ENCODE data around the gene MDC1. TPM values are rescaled to one million over a fixed set of nuclear protein-coding genes. Genes with fewer than 3 reads are reported as not detected.
A peak's percentile ranks its signal among the peaks of the same experiment; 100 is the strongest.

Gene MDC1
- total and polyA plus RNA-seq, 2 of the 13 experiments (the other 11 are each of a cell fraction or from before 2014, with no cell fraction given) = 8.4 to 14.0 TPM

- TF ChIP-seq, protein P1, sequence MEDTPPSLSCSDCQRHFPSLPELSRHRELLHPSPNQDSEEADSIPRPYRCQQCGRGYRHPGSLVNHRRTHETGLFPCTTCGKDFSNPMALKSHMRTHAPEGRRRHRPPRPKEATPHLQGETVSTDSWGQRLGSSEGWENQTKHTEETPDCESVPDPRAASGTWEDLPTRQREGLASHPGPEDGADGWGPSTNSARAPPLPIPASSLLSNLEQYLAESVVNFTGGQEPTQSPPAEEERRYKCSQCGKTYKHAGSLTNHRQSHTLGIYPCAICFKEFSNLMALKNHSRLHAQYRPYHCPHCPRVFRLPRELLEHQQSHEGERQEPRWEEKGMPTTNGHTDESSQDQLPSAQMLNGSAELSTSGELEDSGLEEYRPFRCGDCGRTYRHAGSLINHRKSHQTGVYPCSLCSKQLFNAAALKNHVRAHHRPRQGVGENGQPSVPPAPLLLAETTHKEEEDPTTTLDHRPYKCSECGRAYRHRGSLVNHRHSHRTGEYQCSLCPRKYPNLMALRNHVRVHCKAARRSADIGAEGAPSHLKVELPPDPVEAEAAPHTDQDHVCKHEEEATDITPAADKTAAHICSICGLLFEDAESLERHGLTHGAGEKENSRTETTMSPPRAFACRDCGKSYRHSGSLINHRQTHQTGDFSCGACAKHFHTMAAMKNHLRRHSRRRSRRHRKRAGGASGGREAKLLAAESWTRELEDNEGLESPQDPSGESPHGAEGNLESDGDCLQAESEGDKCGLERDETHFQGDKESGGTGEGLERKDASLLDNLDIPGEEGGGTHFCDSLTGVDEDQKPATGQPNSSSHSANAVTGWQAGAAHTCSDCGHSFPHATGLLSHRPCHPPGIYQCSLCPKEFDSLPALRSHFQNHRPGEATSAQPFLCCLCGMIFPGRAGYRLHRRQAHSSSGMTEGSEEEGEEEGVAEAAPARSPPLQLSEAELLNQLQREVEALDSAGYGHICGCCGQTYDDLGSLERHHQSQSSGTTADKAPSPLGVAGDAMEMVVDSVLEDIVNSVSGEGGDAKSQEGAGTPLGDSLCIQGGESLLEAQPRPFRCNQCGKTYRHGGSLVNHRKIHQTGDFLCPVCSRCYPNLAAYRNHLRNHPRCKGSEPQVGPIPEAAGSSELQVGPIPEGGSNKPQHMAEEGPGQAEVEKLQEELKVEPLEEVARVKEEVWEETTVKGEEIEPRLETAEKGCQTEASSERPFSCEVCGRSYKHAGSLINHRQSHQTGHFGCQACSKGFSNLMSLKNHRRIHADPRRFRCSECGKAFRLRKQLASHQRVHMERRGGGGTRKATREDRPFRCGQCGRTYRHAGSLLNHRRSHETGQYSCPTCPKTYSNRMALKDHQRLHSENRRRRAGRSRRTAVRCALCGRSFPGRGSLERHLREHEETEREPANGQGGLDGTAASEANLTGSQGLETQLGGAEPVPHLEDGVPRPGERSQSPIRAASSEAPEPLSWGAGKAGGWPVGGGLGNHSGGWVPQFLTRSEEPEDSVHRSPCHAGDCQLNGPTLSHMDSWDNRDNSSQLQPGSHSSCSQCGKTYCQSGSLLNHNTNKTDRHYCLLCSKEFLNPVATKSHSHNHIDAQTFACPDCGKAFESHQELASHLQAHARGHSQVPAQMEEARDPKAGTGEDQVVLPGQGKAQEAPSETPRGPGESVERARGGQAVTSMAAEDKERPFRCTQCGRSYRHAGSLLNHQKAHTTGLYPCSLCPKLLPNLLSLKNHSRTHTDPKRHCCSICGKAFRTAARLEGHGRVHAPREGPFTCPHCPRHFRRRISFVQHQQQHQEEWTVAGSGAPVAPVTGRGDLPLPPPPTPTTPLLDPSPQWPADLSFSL (CRISPR knock-in tag; IDR thresholded peaks at IDR 0.05) = no peak
- TF ChIP-seq ZNF598 (CRISPR knock-in tag; IDR thresholded peaks at IDR 0.05; ENCODE audit: borderline replicate concordance) (peak; percentile 71; the same call in 1 of the 2 replicates), YY1 (IDR thresholded peaks at IDR 0.05; ENCODE audit: insufficient read depth, insufficient replicate concordance, low read depth, low read length) (peak; percentile 73), ZNF784 (CRISPR knock-in tag; IDR thresholded peaks at IDR 0.05; ENCODE audit: borderline replicate concordance) (peak; percentile 86), SOX5 (CRISPR knock-in tag; IDR thresholded peaks at IDR 0.05; ENCODE audit: borderline replicate concordance) (peak; percentile 40; the same call in 1 of the 2 replicates), ZMAT3 (CRISPR knock-in tag; conservative IDR thresholded peaks at IDR 0.05) (0 out of 2 replicates have a peak, but pooled peaks have one; percentile 32), THAP11 (CRISPR knock-in tag; IDR thresholded peaks at IDR 0.05) (peak; percentile 83), REL (CRISPR knock-in tag; conservative IDR thresholded peaks at IDR 0.05) (no peak), ZNF788 (CRISPR knock-in tag; IDR thresholded peaks at IDR 0.05; ENCODE audit: borderline replicate concordance) (peak; percentile 53; the same call in 1 of the 2 replicates), KDM3A (CRISPR knock-in tag; IDR thresholded peaks at IDR 0.05; ENCODE audit: low read depth) (peak; percentile 99), ZNF768 (CRISPR knock-in tag; IDR thresholded peaks at IDR 0.05) (peak; percentile 84), ZBTB20 (CRISPR knock-in tag; IDR thresholded peaks at IDR 0.05; ENCODE audit: borderline replicate concordance, low read depth) (peak; percentile 90), HIC2 (CRISPR knock-in tag; IDR thresholded peaks at IDR 0.05; ENCODE audit: low read depth) (peak; percentile 36; the same call in 1 of the 2 replicates), SSRP1 (CRISPR knock-in tag; IDR thresholded peaks at IDR 0.05) (peak; percentile 96), TGIF2 (CRISPR knock-in tag; IDR thresholded peaks at IDR 0.05) (peak; percentile 64; the same call in 1 of the 2 replicates), ZNF10 (CRISPR knock-in tag; IDR thresholded peaks at IDR 0.05; ENCODE audit: borderline replicate concordance, low read depth) (no peak), ZNF639 (CRISPR knock-in tag; conservative IDR thresholded peaks at IDR 0.05) (peak; percentile 45), ERF (CRISPR knock-in tag; IDR thresholded peaks at IDR 0.05) (peak; percentile 76), ATF1 (CRISPR knock-in tag; IDR thresholded peaks at IDR 0.05) (no peak)
Measured at GRCh38 chr6:30678964-30679726, 37.9 kb downstream of the MDC1 start (continued).

Measured in HepG2 (cell line).